EH (cell line): ENCODE results near the gene GSTM3.
"Not testable (repeated sequence)": the region's sequence is repeated elsewhere in the genome, so short reads cannot be mapped to it uniquely, and the experiment has no call there.

Source experiments
- DNase-seq: peaks from one replicate; pipeline ENCODE4 v3.0.0-alpha.2; 2015; ENCODE audit warnings: low read depth

Gene GSTM3

GRCh38 chr1:109775398-109775797 is 34.6 kb upstream of the GSTM3 start:
- DNase-seq, result peak; percentile 59

- no peak for DNase-seq
These were observed 33.2 kb upstream of the GSTM3 start for GRCh38 chr1:109773900-109774485.

- peak; percentile 91 for DNase-seq
These were observed 32.5 kb upstream of the GSTM3 start for GRCh38 chr1:109773203-109773899.

DNA sequence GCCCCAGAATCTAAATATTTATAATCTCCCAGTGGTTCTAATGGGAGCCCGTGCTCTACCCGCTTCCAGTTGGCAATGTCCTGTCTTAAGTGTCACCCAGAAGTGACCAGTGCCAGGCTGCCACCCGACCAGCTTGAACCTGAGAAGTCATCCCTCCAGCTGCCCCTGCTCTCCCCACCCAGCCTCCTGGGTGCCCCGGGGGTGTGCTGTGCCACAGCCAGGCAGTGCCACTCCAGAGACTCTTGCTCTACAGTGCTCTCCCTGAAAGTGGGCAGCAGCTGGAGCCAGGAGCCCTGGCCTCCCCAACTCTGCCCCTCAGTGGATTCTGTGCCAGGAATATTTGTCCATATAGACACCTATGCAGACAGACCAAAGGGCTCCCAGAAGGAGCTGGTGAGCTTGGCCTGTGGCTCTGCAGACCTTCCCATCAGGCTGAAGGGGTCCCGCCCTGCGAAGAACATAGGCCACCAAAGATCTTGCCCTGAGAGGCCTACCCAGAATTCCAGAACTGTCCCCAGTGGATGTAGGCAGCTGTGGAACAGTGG is 31.9 kb upstream of the GSTM3 start:
- DNase-seq, result no peak

GRCh38 chr1:109771712-109772657 is 31.1 kb upstream of the GSTM3 start:
- DNase-seq, result no peak

DNA sequence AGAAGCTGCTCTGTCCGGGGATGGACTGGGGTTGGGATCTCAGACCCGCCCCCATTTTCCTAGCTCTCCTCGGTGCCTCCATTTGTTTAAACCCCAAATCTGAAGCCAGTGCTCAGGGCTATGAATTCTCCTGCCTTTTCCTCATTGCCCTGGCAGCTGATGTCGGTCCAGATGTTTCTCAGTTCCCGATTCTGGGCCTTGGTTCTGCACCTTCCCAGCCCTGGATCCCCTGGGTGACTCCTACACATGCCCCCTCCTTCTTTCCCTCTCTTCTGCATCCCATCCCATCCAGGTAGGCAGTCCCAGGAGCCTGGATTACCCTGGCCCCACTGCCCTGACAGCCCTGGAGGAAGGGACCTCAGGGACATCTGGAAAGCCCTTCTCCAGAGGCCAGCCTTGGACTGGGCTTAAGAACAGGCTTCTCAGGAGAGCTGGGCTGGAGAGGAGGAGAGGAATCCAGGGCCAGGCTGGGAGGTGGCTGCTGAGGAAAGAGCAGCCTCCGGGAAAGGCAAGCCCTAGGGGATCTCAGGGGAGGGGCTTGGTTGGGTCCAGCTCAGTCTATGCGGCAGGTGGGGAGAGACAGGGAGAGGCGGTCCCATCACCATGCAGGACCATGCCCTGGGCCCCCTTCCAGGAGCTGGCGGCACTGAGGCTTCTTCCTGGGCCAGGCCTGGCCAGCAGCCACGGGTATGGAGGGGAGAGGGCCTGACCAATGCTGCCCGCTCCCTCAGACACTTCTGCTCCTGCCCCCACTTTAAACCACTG is 29.7 kb upstream of the GSTM3 start:
- DNase-seq, result no peak

DNA sequence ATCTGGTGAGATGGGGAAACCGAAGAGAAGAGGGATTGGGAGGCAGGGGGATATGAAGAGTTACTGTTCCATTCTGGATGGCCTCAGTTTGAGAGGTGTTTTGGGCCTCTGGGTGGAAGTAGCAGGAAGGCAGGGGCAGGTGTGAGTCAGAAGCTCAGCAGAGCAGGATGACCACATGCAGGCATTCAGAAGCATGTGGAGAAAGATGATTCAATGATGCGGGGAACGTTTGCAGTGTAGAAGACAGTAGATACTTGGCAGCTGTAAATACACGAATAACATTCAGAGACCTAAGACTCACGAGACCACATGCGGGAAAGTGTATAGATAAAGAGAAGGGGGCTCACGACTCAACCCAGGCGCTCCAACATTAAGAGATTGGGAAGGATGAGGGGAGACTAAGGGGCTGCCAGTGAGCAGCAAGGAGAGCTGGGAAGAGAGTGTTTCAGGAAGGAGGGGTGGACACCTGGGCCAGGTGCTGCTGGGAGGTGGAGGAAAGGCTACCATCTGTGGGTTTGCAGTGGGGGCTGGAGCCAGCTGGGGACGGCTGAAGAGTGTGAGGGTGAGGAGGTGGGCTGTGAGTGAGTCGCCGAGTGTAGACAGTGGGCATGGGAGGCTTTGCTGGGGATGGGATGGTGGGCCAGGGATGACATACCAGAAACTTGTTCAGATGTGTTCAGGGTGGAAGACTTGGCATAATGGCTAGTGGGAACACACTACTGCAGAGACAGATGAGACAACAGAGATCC is 28.7 kb upstream of the GSTM3 start:
- DNase-seq, result peak; percentile 86

DNA sequence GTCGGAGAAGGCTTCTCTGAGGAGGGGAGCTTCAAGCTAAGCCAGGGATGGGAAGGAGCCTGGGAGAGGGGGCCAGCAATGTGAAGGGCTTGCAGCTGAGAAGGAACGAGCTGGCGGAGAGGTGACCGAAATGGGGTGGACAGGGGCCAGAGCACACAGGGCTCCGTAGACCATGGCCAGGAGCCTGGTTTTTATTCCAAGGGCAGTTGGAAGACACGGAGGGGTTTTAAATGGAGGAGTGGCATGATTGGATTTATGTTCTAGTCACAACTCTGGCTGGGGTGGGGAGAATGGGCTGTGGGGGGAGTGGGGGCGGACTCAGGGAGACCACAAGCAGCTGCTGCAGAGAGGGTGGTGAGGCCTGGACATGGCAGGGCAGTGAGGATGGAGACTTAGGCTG is 28.0 kb upstream of the GSTM3 start:
- DNase-seq, result no peak

GRCh38 chr1:109768335-109768650 is 27.5 kb upstream of the GSTM3 start:
- DNase-seq, result no peak

GRCh38 chr1:109767637-109768334 is 26.9 kb upstream of the GSTM3 start:
- DNase-seq, result no peak

DNA sequence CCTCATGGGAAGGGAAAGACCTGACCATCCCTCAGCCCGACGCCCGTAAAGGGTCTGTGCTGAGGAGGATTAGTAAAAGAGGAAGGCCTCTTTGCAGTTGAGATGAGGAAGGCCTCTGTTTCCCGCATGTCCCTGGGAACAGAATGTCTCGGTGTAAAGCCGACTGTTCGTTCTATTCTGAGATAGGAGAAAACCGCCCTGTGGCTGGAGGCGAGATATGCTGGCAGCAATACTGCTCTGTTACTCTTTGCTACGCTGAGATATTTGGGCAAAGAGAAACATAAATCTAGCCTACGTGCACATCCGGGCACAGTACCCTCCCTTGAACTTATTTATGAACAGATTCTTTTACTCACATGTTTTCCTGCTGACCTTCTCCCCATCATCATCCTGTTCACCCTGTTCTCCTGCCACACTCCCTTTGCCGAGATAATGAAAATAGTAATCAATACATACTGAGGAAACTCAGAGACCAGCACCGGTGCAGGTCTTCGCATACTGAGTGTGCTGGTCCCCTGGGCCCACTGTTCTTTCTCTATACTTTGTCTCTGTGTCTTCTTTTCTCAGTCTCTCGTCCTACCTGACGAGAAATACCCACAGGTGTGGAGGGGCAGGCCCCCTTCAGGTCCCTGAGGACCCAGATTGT is 26.3 kb upstream of the GSTM3 start:
- not testable (repeated sequence) for DNase-seq

GRCh38 chr1:109765896-109766615 is 25.2 kb upstream of the GSTM3 start:
- no peak for DNase-seq

- DNase-seq, result no peak
These were observed 24.6 kb upstream of the GSTM3 start for GRCh38 chr1:109765483-109765815.

- no peak for DNase-seq
These were observed 24.0 kb upstream of the GSTM3 start for GRCh38 chr1:109764561-109765482.

GRCh38 chr1:109763646-109764415 is 23.0 kb upstream of the GSTM3 start, which contains the start of gene EPS8L3:
Gene EPS8L3, minus strand, starts transcription at chr1:109763923. Its CDS starts 2,174 bp downstream, at chr1:109761749.
- DNase-seq, result no peak

GRCh38 chr1:109762821-109763645 is 22.2 kb upstream of the GSTM3 start:
- DNase-seq, result peak; percentile 81
